HG03521 (cell line): ENCODE results near the gene RAPGEF5.
"Not testable (repeated sequence)": the region's sequence is repeated elsewhere in the genome, so short reads cannot be mapped to it uniquely, and the experiment has no call there.

ENCODE experiments used
- ATAC-seq: cut with Tn5 transposase; IDR thresholded peaks from one replicate; pipeline ENCODE4 v1.9.1; 2021; ENCODE audit warnings: mild to moderate bottlenecking, moderate library complexity; ENCODE audit not compliant: unreplicated experiment

RAPGEF5 gene

DNA sequence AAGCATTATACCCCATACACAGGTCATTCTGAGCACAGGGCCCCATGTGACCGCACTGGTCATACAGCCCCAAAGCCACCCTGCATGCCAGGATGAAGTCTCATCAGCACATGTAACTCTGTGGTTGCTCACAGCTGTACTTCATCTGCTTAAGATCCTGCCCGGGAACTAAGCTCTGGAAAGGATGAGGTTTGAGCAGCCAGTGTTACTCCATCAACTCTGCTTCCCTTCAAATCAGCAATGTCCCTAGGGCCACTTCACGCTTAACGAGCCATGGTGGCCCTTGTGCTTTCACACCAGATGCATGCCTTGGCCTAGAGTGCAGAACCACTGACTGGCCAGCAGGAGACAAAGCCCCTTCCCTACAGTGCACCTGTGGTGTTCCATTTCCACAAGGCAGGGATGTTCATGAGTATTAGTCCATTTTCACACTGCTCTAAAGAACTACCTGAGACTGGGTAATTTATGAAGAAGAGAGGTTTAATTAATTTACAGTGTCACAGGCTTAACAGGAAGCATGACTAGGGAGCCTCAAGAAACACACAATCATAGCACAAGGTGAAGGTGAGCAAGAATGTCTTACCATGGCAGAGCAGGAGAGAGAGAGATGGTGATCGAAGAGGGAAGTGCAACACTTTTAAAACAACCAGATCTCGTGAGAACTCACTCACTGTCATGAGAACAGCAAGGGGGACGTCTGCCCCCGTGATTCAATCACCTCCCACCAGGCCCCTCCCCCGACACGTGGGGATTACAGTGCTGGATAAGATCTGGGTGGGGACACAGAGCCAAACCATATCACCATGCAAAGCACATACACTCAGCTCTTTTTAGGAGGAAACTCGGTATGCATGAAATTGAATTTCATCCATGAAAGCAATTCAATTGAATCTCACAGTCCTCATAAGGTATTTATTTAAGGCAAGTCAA, 262.3 kb downstream of the RAPGEF5 start:
- no peak for ATAC-seq

DNA sequence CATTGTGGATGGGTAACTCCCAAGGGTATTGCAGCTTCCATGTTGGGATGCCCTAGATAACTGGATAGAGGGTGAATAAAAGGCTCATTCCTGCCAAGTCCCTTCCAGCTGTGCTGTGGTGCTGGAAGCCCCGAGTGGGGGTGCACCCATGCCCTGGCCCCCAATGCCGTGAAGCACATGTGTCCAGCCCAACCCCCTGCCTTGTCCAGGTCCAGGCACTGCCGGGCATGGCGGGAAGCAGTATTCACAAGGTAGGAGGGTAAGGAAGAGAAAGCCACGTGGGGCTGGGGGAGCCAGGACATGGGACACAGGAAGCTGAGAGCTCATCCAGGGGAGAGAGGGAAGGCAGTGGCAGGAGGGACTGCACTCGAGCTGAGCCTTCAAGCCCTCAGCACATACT, 263.0 kb downstream of the RAPGEF5 start:
- ATAC-seq = no peak

DNA sequence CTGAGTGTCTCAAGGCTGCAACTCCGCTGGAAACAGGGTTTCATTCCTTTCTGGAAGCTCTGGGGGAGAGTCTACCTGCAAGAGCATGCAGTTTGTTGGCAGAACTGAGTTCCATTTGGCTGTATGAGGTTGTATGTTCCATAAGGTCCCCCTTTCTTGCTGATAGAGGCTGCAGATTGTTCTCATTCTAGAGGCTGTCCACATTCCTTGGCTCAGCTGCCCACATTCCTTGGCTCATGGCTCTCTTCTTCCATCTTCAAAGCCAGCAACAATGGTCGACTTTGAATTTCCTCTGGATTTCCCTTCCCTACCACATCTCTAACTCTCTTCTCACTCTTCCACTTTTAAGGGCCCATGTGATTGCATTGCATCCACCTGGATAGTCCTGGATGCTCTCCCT, 264.0 kb downstream of the RAPGEF5 start:
- no peak for ATAC-seq

DNA sequence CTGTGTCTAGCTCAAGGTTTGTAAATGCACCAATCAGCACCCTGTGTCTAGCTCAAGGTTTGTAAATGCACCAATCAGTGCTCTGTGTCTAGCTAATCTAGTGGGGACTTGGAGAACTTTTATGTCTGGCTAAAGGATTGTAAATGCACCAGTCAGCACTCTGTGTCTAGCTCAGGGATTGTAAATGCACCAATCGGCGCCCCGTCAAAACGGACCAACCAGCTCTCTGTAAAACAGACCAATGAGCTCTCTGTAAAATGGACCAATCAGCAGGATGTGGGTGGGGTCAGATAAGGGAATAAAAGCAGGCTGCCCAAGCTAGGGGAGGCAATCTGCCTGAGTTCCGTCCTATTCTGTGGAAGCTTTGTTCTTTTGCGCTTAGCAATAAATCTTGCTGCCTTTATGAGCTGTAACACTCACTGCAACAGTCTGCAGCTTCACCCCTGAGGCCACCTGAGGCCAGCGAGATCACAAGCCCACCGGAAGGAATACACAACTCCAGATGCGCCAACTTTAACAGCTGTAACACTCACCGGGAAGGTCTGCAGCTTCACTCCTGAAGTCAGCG, 265.9 kb downstream of the RAPGEF5 start:
- not testable (repeated sequence) for ATAC-seq

DNA sequence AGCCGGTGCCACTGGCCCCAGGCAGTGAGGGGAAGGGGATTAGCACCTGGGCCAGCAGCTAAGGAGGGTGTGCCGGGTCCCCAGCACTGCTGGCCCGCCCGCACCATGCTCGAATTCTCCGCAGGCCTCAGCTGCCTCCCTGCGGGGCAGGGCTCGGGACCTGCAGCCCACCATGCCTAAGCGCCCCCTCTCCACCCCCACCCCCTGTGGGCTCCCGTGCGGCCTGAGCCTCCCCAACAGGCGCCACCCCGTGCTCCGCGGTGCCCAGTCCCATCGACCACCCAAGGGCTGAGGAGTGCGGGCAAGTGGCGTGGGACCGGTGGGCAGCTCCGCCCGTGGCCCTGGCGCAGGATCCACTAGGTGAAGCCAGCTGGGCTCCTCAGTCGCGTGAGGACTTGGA, 266.4 kb downstream of the RAPGEF5 start:
- ATAC-seq = no peak

DNA sequence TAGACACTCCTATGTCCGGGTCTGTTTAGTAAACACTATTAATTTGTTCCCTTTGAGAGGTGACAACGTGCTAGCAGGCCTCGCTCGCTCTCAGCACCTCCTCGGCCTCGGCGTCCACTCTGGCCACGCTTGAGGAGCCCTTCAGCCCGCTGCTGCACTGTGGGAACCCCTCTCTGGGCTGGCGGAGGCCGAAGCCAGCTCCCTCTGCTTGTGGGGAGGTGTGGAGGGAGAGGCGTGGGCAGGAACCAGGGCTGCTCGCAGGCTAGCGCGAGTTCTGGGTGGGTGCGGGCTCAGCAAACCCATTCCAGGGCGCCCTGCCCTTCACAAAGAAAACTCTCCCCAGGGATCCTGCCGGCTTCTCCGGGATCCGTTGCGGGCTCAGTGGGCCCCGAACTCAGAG, 266.8 kb downstream of the RAPGEF5 start:
- no peak for ATAC-seq

DNA sequence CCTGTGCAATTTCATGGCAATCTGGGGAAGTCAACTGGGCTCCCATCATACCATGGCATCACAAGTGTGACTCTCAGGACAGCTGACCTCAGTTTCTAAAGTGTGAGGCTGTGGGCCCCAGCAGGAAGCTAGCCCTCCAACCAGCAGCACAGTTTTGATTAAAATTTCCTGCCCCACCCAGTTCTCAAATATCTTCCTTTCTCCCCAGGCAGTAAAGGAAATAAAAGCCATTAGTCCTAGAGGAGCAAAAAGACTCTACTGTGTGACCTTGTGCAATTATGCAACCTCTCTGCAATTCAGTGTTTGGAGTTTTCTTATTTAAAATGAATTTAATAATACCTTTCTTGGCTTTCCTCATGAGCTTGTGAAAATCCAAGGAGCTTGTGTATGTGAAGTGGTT, 268.1 kb downstream of the RAPGEF5 start:
- no peak for ATAC-seq

DNA sequence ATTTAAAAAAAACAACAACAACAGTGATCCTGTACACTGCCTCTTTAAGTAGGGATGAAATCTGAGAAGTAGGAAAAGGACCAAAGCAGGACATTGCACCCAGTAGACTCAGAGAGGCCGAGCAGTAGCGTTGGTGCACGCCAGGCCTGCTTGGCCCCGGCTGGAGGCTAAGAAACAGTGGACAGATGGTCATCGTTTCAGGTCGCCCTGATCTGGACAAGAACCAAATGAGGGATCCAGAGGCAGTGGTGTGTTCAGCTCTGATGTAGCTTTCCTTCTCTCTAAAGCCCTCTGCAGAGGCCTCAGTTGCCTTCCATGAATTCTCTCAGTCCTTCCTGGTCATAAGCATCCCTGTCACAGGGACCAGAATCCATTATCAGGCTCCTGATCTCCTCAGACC, 269.1 kb downstream of the RAPGEF5 start:
- ATAC-seq = no peak

DNA sequence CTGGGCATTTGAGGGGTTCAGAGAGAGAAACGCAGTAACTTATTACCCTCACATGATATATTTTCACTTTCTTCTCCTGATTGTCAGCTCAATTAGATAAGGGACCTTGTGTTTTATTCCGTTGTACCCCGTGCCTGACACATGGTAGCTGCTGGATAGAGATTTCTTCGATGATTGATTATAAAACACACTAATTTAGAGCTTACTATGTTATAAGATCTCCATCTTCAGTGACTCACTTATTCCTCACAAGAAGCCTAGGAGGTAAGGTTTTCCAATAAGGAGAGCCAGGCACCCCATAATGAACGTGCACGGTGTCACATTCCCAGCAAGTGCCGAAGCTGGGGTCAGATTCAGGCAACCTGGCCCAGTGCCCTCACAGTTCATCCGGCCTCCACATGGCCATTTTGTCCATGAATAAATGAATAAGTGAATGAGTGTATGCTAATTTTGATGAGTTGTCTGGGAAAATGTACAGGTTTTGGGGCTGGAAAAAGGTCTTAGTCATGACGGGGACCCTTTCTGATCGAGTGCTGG, 273.2 kb downstream of the RAPGEF5 start:
- no peak for ATAC-seq

DNA sequence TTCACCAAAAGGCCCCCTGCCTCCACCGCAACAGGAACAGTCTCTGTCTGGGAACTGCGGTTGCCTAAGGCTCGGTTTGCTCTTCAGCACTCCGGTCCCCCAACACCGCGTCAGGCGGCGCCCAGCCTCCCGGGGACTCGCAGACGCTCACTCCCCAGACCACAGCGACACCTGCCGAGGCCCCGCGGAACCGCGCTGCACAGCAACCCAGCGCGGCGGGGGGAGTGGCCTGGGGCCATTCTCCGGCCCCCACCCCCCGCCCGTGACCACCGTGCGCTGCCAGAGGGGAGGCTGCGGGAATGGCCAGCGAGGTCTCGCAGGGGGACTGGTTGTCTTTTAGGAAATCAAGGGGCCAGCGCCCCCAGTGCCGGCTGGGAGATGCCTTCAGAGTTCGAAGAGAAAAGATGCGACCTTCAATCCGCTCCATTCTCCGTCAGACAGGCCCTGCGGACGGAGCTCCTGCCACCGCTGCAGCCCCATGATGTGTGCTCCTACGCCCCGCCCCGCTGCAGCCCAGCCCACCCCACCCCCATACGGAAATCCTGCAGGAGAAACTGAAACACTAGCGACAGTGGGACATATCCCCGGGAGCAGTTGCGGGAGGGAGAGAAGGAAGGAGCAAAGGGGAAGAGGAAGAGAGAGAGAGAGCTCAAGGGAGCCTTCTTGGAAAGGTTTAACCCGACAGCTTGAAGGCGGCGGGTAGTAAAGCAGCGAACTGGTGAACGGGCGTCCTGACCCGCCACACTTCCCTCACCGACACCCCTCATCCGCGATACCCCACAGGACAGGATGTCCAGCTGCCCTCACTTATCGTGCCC, 273.9 kb downstream of the RAPGEF5 start:
- peak; percentile 99 for ATAC-seq

DNA sequence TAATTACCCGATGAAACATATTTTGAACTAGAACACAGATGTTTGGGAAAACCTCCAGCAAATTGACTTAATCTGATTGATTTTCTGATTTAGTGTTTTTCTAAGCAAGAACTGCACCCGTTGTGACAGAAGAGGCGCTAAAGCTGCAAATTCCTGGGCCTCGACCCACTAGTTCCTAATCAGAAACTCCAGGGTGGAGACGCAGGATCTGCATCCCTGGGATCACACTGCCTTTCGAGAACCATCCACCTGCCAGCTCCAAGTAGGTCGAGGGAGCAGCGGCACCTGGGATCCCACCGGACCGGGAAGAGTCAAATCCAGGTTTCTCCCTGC, 274.4 kb downstream of the RAPGEF5 start:
- peak; percentile 4 for ATAC-seq

DNA sequence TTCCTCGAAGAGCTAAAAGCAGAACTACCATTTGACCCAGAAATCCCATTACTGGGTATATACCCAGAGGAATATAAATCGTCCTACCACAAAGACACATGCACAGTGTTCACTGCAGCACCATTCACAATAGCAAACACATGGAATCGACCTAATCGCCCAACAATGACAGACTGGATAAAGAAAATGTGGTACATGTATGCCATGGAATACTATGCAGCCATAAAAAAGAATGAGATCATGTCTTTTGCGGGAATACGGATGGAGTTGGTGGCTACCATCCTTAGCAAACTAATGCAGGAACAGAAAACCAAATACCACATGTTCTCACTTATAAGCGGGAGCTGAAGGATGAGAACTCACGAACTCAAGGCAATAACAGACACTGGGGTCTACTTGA, 276.7 kb downstream of the RAPGEF5 start:
- not testable (repeated sequence) for ATAC-seq

DNA sequence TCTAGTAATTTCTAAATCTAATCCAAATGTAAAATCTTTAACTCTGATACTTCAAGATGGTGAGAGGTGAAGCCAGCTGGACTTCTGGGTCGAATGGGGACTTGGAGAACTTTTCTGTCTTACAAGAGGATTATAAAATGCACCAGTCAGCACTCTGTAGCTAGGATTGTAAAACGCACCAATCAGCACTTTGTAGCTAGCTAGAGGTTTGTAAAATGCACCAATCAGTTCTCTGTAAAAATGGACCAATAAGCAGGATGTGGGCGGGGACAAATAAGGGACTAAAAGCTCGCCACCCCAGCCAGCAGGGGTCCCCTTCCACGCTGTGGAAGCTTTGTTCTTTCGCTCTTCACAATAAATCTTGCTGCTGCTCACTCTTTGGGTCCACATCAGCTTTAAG, 278.1 kb downstream of the RAPGEF5 start:
- not testable (repeated sequence) for ATAC-seq

DNA sequence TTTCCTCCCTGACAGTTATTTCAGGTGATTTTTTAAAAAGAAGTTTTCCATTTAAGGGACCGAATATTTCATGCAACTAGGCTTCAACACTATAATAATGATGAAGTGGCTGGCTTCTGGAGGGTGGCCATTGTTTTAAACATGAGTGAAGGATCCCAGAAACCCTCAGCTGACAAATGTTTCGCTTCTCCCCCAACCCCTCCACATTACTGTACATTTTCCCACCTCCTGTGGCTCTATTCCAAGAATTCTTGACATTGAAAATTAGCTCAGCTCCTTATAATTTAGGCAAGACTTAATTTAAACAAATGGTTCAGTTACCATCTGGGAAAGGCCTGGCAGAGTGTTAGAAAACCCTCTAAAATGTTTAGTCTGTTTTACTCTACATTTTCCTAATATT, 281.4 kb downstream of the RAPGEF5 start:
- no peak for ATAC-seq

DNA sequence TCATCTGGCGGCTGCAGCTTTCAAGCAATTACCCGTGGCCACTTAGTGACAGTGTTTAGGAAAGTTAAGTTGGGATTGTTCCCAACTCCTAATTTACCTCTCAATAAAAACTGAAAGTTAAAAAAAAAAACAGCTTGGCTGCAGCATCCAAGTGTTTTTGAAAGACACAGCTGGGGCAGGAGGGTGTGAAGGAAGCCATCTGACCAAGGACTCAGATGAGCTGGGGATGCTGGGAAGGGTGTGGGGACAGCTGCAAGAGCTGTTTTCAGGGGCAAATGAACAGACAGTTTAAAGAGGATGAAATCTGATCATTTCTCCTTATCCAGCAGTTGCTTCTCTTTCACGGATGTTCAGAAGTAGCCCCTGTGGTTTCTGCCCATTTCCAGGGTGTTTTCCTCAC, 282.1 kb downstream of the RAPGEF5 start:
- no peak for ATAC-seq
